Mesenteric fat pad (tissue), 1 donor: ENCODE data around the gene RNF152. TPM values are rescaled to one million over a fixed set of nuclear protein-coding genes. Genes with fewer than 3 reads are reported as not detected.

Experiments
- DNase-seq: peaks from one replicate; pipeline ENCODE4 v3.0.0-alpha.2; 2020; ENCODE audit warnings: low spot score
- long read RNA-seq: library from polyadenylated mRNA; unstranded; transcript quantifications from one replicate; pipeline ENCODE4 v2.0.0, GENCODE V29; 2020
- total RNA-seq: library from RNA; stranded (reverse); fragmentation: NEBNext Ultra II Directional; extraction: Animal tissue kit (Norgen Biotek cat#: 25700); gene quantifications from one replicate; pipeline ENCODE4 v1.2.1, GENCODE V29; 2021
- donor health status: DM: yes; HTN: yes; CAD: no.

Gene RNF152
- total RNA-seq, result 9.6 TPM
- long read RNA-seq, partial matches to known transcripts, result 0 of 5 reads
- long read RNA-seq, other reads (novel, unspliced or antisense), result 4 of 5 reads

DNA sequence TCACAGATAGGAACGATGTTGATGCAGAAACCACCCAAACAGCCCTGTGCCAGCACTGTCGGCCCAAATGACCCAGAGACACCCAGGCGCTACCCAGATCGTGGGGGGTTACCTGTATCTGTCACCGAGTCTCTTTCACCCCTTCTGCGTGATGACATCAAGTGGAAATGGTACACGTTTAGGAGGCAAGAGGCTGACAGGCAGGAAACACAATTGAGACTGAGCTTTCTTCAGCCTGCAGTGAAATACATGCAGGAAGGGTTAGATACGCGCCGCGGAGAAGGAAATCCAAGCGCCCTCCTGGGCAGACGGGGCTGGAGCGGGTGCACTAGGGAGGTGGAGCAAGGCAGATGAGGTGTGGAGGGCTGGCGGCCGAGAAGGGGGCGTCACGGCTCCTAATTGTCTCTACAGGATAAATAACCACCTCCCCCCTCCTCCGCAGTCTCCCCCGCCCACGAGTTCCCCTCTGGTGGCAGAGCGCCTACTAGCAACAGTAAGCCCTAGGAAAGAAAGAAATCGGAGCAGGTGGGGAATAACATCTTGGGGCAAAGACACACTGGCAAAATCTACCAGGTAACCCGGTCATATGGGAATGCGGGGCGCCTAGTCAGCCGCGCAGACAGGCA, at the start of gene RNF152:
Gene RNF152, minus strand, starts transcription at position 325 of the 626 bp plus-strand sequence. CDS start 76,544 bp downstream, outside the sequence.
- DNase-seq, result no peak

- no peak for DNase-seq
Measured at GRCh38 chr18:61941948-61942471, 49.2 kb upstream of the RNF152 start.

DNA sequence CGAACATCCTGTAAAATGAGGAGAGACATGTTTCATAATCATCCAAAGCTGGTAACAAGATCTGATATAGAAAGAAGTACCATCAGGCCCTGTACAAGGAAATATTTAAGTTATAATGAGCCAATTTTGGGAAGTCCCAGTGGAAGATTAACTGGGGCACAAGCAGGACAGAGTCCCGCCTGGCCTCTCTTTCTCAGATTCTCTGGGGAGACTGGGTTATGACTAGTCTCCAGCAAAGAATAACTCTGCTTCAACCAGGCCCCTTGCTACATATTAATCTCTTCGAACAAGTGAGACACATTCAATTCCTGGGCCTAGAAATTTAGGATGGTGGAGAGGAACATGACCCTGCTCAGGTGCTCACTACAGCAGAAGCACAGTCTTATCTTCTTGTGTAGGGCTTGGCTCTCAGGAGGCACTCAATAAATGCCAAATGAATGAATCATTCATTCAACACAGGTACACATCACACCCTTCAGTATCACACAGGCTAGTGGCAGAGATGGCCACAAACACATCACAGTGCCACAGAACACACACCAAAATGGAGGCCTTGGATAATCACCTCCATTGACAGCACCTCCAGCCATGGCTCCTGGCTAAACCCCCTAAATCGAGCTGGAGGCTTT, 46.4 kb upstream of the RNF152 start:
- no peak for DNase-seq

GRCh38 chr18:61935362-61935761, 42.6 kb upstream of the RNF152 start:
- no peak for DNase-seq

DNA sequence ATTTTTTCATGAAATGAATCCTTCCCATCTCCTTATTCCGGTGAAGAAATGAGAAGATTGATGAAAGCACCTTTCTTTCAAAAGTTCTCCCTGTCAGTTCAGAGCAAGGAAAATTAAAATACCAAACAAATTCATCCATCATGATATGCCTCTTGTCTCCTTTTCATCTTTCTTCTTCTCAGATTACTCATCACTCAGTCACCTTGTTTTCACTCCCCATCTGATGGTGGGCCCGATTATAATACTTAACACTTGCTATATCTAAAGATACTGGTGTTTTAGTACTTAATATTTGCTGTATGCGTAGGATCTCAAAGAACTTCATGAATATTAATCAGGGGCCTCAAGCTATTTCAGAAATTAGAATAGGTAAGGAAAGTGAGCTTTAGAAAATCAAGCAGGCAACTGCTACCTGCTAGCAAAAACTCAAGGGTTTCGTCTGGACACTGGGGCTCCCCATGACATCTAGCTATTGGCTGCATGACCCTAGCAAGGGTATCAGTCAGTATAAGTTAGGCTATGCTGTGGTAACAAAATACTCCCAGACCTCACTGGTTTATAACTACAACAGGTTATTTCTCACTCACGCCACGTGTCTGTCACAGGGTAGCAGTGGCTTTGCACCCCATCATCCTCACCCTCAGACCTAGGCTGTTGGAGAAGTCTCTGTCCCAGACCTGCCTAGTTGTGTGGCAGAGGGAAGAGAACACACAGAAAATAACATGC, 39.0 kb upstream of the RNF152 start:
- DNase-seq, result no peak

DNA sequence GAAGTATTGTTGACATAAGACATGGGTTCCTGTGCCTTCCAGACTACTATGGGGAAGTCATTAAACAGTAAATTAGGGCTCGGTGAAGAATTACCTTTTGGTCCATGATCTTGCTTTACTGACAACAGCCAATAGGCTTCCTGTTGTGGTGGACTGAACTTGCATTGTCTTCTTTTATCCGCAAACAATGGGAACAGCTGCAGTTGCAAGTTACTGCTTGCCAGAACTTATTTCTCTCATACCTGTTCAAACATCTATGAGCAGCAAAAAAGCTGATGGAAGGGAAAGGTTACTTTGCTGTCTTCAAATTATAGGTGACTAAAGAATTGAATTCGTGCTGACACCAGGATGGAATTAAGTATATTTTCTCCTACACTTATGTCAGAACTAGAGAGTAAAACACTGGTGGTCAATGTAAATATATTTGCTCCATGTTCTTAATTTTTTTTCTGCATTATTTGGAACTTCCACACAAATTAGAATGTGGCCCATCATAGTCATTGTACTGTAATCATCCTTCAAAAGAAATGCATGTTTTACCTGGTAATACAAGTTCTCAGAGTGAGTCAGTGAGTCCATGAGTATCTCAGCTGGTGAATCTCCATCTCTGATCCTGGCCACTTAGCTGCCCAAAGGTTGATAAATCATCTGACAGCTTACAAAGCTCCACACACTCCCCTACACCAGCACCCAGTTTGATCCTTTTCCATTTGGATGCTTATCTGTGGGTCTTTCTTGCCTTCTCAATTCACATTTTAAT, 37.3 kb upstream of the RNF152 start:
- DNase-seq, result no peak

- no peak for DNase-seq
Measured at GRCh38 chr18:61926532-61926931, 33.7 kb upstream of the RNF152 start.

- no peak for DNase-seq
Measured at GRCh38 chr18:61924550-61924949, 31.7 kb upstream of the RNF152 start.

GRCh38 chr18:61922435-61922834, 29.6 kb upstream of the RNF152 start:
- DNase-seq, result no peak

DNA sequence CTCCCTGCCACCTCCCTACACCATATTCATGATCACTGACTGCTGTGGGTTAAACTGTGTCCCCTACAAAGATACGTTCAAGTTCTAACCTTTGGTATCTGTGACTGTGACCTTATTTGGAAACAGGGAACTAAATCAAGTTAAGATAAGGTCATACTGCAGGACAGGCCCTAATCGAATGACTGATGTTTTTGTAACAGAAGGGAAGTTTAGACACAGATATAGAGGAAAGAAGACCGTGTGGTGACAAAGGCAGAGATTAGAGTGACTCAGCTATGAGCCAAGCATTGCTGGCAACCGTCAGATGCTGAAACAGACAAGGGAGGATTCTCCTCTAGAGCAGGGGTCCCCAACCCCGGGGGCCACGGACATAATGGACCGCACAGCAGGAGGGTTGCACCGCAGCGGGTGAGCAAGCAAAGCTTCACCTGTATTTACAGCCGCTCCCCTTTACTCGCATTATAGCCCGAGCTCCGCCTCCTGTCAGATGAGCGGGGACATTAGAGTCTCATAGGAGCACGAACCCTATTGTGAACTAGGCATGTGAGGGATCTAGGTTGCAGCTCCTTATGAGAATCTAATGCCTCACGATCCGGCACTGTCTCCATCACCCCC, 28.9 kb upstream of the RNF152 start:
- DNase-seq, result no peak

DNA sequence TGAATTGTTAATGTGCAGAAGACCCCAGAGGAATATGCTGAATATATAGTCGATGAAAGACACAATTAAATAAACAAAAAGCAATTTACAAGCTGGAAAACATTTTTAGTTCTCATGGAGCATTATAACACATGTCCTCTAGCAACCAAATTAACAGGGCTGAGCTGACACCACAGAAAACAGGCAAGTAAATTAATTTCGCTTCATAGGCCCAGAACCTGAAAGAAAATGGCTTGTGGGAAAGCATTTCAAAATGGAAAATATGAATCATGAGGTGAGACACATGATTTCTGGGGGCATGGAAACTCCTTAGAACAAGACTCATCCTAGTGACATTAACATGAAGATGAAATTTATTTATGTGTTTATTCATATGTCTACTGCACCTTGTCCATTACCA, 25.0 kb upstream of the RNF152 start:
- no peak for DNase-seq

DNA sequence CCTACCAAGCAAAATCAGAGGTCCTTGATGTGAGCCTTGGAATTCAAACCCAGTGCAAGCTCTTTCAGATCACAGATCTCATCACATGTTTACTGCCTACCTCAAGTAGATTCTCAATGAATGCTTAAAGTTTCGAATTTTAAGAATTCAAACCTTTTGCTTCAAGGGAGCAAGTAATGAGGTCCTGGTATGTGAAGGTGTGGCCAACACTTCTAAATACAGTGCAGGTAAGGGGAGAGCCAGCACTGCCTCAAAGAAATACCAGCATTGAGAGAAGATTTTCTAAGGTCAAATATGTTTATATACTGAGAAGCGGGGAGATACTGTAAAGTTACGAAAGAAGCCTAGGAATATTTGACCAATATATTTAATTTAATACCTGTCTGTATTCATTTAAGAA, 19.7 kb upstream of the RNF152 start:
- DNase-seq, result no peak

DNA sequence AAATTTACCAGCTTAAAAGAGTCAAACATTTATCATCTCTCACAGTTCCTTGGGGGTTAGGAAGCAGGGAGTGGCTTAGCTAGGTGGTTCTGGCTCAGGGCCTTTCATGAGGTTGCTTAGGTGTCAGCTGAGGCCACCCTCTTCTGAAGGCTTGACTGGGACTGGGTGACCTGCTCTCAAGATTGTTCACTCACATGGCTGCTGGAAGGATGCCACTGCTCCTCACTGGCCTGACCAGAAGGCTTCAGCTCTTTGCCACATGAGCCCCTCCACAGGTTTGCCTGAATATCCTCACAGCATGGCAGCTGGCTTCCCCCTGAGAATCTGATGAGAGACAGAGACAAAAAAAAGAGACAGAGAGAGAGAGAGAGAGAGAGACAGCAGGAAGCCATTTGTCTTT, 17.3 kb upstream of the RNF152 start:
- no peak for DNase-seq

GRCh38 chr18:61908661-61909060, 15.9 kb upstream of the RNF152 start:
- no peak for DNase-seq

- no peak for DNase-seq
Measured at GRCh38 chr18:61901323-61901986, 8.6 kb upstream of the RNF152 start.

- no peak for DNase-seq
Measured at GRCh38 chr18:61900504-61901281, 7.9 kb upstream of the RNF152 start.

- DNase-seq, result no peak
Measured at GRCh38 chr18:61898640-61899101, 5.9 kb upstream of the RNF152 start.

- DNase-seq, result no peak
Measured at GRCh38 chr18:61896757-61897156, 4.0 kb upstream of the RNF152 start.

GRCh38 chr18:61896118-61896517, 3.3 kb upstream of the RNF152 start:
- DNase-seq, result no peak
